PC-9 (cell line): Measurements from ENCODE around the gene SLC39A8. TPM values are rescaled to one million over a fixed set of nuclear protein-coding genes. Genes with fewer than 3 reads are reported as not detected.

ENCODE experiments used
- BruUV-seq: library from RNA; stranded (reverse); fragments of 400-500 nt; replicated peaks from 2 replicates; lab custom pipeline; 2021; lab: Mats Ljungman, UMichigan
- CTCF ChIA-PET: fragments of 300-600 bp; sonication (Branson Sonifier 250); formaldehyde crosslinking; loops from one replicate; lab custom pipeline; 2022; ENCODE audit warnings: antibody characterized with exemption; lab: Charles Lee
- POLR2A ChIA-PET: fragments of 300-600 bp; sonication (Branson Sonifier 250); formaldehyde crosslinking; loops from one replicate; lab custom pipeline; 2022; ENCODE audit warnings: antibody characterized with exemption; ENCODE audit not compliant: unreplicated experiment; lab: Charles Lee
- DNase-seq, 2 experiments: peaks; one replicate each; pipeline versions ENCODE4 v3.0.0 to v3.0.0-alpha.2; 2015 to 2022; ENCODE audit warnings: mixed read lengths in 1 of 2
- H2AFZ ChIP-seq: fragments of 200-600 bp; sonication (generic); 2 replicates; pipeline ENCODE4 v1.8.1; 2017; ENCODE audit warnings: antibody characterized with exemption
- H3F3A ChIP-seq: fragments of 200-600 bp; sonication (generic); 2 replicates; pipeline ENCODE4 v1.8.1; 2017; ENCODE audit warnings: antibody characterized with exemption, mild to moderate bottlenecking, low read depth; ENCODE audit not compliant: insufficient read depth
- H3K27ac ChIP-seq: fragments of 200-600 bp; sonication (generic); 2 replicates; pipeline ENCODE4 v1.6.1; 2016; ENCODE audit warnings: mixed run types
- H3K27me3 ChIP-seq: fragments of 200-600 bp; sonication (generic); 2 replicates; pipeline ENCODE4 v1.6.1; 2016; ENCODE audit warnings: low read depth, mixed run types; ENCODE audit not compliant: insufficient read depth
- H3K36me3 ChIP-seq: fragments of 200-600 bp; sonication (generic); 2 replicates; pipeline ENCODE4 v1.6.1; 2016; ENCODE audit warnings: low read depth, mixed run types
- H3K4me1 ChIP-seq: fragments of 200-600 bp; sonication (generic); replicated peaks from 2 replicates; pipeline ENCODE4 v1.6.1; 2016; ENCODE audit warnings: mixed run types; ENCODE audit not compliant: insufficient read depth
- H3K4me2 ChIP-seq: fragments of 200-600 bp; sonication (generic); 2 replicates; pipeline ENCODE4 v1.6.1; 2017; ENCODE audit warnings: mixed run types
- H3K4me3 ChIP-seq: fragments of 200-600 bp; sonication (generic); 2 replicates; pipeline ENCODE4 v1.6.1; 2016; ENCODE audit warnings: mixed run types
- H3K79me2 ChIP-seq: fragments of 200-600 bp; sonication (generic); 2 replicates; pipeline ENCODE4 v1.6.1; 2017; ENCODE audit warnings: low read depth, mixed run types
- H3K9me2 ChIP-seq: fragments of 200-600 bp; sonication (generic); 2 replicates; pipeline ENCODE4 v1.8.1; 2017; ENCODE audit warnings: mild to moderate bottlenecking; ENCODE audit not compliant: insufficient read depth
- H3K9me3 ChIP-seq: fragments of 200-600 bp; sonication (generic); 2 replicates; pipeline ENCODE4 v1.8.1; 2016; ENCODE audit warnings: low read depth; ENCODE audit not compliant: insufficient read depth
- H4K20me1 ChIP-seq: fragments of 200-600 bp; sonication (generic); 2 replicates; pipeline ENCODE4 v1.8.1; 2017; ENCODE audit not compliant: insufficient read depth
- EZH2 ChIP-seq: fragments of 200-600 bp; sonication (generic); IDR thresholded peaks from 2 replicates; pipeline ENCODE4 v1.8.0; 2017; ENCODE audit warnings: antibody characterized with exemption, low read depth
- intact Hi-C: fragments of 100-400 bp; cut with micrococcal nuclease; formaldehyde crosslinking; loops from one replicate; pipeline ENCODE4 v1.10.0; 2022; ENCODE audit not compliant: unreplicated experiment
- total RNA-seq: library from RNA; stranded (reverse); gene quantifications from 2 replicates; pipeline ENCODE4 v1.2.3, GENCODE V29; 2021
- TF ChIP-seq, protein P1 (sequence below): fragments of 200-600 bp; sonication (generic); conservative IDR thresholded peaks from 2 replicates; pipeline ENCODE4 v1.6.1; 2017; ENCODE audit warnings: mixed run types, antibody characterized with exemption, mild to moderate bottlenecking, moderate library complexity

Gene SLC39A8
- total RNA-seq, 1 experiment from 2014 or later = 14.5 TPM

DNA sequence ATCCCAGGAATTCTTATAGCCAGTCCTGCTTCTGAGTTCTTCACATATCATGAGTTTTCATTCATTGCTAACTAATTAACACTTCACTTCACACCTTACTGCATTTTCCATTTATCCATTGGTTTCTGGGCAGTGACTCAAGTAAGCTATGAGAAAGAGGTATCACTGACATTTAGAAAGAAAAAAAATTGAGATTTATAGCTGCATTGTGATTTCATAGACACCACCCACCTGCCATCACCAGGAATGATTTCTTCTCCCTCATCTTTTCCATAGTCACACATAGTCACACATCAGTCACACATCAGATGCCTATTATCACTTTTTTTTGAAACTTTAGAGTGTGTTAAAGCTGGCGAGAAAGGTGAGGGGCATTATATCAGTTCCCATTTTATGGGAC lies 121.8 kb downstream of the SLC39A8 start:
- BruUV-seq = no TSS peak
- no peaks in the 10 kb centered on the region for H3K36me3 ChIP-seq
- H3K79me2 ChIP-seq = no peaks in the 10 kb centered on the region
- no peak overlapping the region for H3K27ac ChIP-seq
- no peak overlapping the region for H3K4me3 ChIP-seq
- H3F3A ChIP-seq = no peaks in the 10 kb centered on the region
- H3K4me2 ChIP-seq = no peak overlapping the region
- no peak overlapping the region for H2AFZ ChIP-seq
- intact Hi-C loops = no loop called here
- no peak for TF ChIP-seq EZH2
- TF ChIP-seq, protein P1, sequence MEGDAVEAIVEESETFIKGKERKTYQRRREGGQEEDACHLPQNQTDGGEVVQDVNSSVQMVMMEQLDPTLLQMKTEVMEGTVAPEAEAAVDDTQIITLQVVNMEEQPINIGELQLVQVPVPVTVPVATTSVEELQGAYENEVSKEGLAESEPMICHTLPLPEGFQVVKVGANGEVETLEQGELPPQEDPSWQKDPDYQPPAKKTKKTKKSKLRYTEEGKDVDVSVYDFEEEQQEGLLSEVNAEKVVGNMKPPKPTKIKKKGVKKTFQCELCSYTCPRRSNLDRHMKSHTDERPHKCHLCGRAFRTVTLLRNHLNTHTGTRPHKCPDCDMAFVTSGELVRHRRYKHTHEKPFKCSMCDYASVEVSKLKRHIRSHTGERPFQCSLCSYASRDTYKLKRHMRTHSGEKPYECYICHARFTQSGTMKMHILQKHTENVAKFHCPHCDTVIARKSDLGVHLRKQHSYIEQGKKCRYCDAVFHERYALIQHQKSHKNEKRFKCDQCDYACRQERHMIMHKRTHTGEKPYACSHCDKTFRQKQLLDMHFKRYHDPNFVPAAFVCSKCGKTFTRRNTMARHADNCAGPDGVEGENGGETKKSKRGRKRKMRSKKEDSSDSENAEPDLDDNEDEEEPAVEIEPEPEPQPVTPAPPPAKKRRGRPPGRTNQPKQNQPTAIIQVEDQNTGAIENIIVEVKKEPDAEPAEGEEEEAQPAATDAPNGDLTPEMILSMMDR = no peak
- no peaks in the 10 kb centered on the region for H4K20me1 ChIP-seq
- H3K9me2 ChIP-seq = no peaks in the 10 kb centered on the region
- no peaks in the 10 kb centered on the region for H3K27me3 ChIP-seq
- POLR2A ChIA-PET = no interaction called here
- H3K4me1 ChIP-seq = no peaks in the 10 kb centered on the region
- H3K9me3 ChIP-seq = no peaks in the 10 kb centered on the region; the same call in 1 of the 2 replicates
- DNase-seq = no peak
- CTCF ChIA-PET = no interaction called here

DNA sequence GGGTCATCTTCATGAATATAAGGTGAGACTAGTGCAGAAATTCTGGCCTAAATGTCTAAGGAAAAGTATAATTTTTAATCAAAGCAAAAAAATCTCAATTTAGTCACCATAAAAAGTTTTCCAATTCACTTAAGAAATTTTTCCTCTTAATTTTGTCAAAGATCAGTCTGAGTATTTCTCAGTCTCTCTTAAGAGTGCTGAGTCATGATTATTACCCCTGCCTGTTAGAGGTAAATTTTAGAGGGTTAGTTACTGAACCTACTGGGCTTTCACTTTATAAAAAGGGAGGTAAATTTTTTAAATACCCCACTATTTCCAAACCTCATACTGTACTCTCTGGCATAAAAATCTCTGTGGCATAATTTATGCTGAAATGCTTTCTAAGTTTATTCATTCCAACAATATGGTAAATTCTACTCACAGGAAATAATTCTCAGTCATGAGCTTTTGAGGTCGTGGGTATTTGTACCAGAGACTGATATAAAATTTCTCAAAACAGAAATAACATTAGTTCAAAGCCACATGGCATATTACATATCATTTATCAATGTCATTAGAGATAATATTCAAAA lies 122.4 kb downstream of the SLC39A8 start:
- Histone ChIP-seq H3K9me2 (no peaks in the 10 kb centered on the region), H3K36me3 (no peaks in the 10 kb centered on the region), H3K27ac (no peak overlapping the region), H3K79me2 (no peaks in the 10 kb centered on the region), H3K4me3 (no peak overlapping the region), H3F3A (no peaks in the 10 kb centered on the region), H3K4me2 (no peak overlapping the region), H3K4me1 (no peaks in the 10 kb centered on the region), H4K20me1 (no peaks in the 10 kb centered on the region), H3K9me3 (no peaks in the 10 kb centered on the region; the same call in 1 of the 2 replicates), H2AFZ (no peak overlapping the region), H3K27me3 (no peaks in the 10 kb centered on the region)
- CTCF ChIA-PET = no interaction called here
- intact Hi-C loops = no loop called here
- BruUV-seq = no TSS peak
- DNase-seq = no peak
- TF ChIP-seq, protein P1 = no peak
- TF ChIP-seq EZH2 = no peak
- POLR2A ChIA-PET = no interaction called here

DNA sequence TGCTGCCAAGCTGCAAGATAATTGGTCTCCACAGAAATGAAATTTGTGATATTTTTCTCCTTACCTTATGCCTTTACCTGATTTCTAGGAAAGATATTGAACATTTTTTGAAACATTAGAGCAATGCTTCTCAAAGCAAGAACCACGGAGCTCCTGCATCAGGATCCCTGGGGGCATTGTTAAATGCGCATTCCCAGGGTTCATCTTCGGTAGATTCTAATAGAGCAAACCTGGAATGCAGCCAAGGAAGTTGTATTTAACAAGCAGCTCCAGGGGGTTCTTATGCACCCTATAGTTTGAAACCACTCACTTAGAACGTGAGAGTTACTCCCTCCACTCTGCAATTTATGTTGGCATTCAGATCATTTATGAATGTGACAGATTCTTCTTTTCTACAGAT lies 126.2 kb downstream of the SLC39A8 start:
- TF ChIP-seq, protein P1 = no peak
- no peak for TF ChIP-seq EZH2
- DNase-seq = no peak
- Histone ChIP-seq H3F3A (peaks cover 3% of the 10 kb centered on the region; the same call in 1 of the 2 replicates), H3K9me3 (no peaks in the 10 kb centered on the region; the same call in 1 of the 2 replicates), H3K4me2 (no peak overlapping the region), H2AFZ (no peak overlapping the region), H3K27ac (no peak overlapping the region), H3K36me3 (no peaks in the 10 kb centered on the region), H3K27me3 (no peaks in the 10 kb centered on the region), H4K20me1 (no peaks in the 10 kb centered on the region), H3K4me3 (no peak overlapping the region), H3K79me2 (no peaks in the 10 kb centered on the region), H3K4me1 (0 out of 2 replicates have a peak, but pooled peaks cover 4% of the 10 kb centered on the region), H3K9me2 (no peaks in the 10 kb centered on the region)
- ChIA-PET CTCF (no interaction called here), POLR2A (no interaction called here)
- intact Hi-C loops = no loop called here
- BruUV-seq = no TSS peak
